ENCODE measurements around the gene RBMS1. TPM values are rescaled to one million over a fixed set of nuclear protein-coding genes. Genes with fewer than 3 reads are reported as not detected.

RBMS1 gene
- total RNA-seq, 3 donors from 2014 or later, result 47.1 to 63.4 (median 56.3) TPM

DNA sequence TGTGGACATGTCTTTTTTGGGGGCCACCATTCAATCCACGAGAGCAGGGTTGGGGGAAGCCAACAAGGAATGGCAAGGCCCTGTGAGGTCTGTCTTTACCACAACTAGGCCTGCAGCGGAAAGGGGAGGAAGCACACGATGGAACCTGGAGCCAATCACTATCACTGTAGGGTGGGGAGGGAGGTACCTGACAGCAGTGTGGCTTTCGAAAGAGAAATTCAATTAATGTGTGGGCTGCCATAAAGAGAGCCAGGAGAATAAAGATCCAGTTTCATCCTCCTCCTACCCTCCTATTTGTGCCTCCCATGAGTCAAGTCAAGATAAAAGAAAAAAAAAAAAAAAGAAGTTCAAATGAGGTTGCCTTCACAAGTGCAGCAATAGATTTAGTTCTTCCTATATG, 18.9 kb upstream of the RBMS1 start:
- Mint-ChIP-seq H3K4me3 (no peak overlapping the region), H3K27me3 (ENCODE audit: low read depth) (no peaks in the 10 kb centered on the region), H3K9me3 (no peaks in the 10 kb centered on the region), H3K36me3 (ENCODE audit: insufficient read depth) (no peaks in the 10 kb centered on the region), H3K4me1 (ENCODE audit: low read depth) (peaks cover 33% of the 10 kb centered on the region)
- ATAC-seq, result peak in 1 of 2 donors; percentile 33
- no peak for DNase-seq

DNA sequence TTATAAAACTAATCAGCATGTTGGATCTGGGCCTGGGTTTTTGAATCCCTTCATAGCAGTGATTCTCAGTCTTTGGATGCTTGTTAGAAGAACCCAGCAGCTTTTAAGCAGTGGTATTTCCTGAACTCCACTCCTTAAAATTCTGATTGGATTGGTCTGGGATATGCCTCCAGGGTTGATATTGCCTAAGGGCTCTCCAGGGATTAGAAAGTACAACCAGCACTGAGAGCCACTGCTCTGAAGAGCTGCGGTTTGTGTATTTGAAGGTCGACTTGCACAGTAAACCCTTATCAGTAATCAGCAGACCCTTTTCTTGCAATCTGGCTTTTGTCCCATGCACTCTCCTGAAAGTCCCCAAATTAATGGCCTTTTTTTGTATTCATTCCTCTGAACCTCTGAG, 17.0 kb upstream of the RBMS1 start:
- DNase-seq, result no peak
- H3K27me3 Mint-ChIP-seq (ENCODE audit: low read depth), result no peaks in the 10 kb centered on the region
- no peak overlapping the region for H3K4me3 Mint-ChIP-seq
- H3K9me3 Mint-ChIP-seq, result no peaks in the 10 kb centered on the region
- peaks cover 31% of the 10 kb centered on the region for H3K4me1 Mint-ChIP-seq (ENCODE audit: low read depth)
- H3K36me3 Mint-ChIP-seq (ENCODE audit: insufficient read depth), result no peaks in the 10 kb centered on the region
- no peak for ATAC-seq

DNA sequence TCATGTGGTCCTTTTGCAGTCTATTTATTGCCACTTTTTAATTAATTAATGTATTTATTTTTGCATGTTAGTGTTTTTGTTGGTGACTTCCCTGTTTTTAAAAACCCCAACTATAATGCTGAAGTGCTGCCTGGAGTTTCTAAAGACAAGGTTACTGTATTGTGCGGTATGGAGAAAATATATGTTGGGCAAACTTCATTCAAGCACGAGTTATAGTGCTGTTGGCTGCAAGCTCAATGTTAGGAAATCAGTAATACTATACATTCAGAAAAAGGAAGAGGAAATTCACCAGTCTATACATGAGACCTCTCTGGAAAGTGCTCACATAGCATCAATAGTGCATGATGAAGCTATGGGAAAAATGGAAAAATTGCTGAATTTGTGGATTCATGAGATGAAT, 15.4 kb upstream of the RBMS1 start:
- DNase-seq (no peak), ATAC-seq (no peak)
- no peaks in the 10 kb centered on the region for H3K36me3 Mint-ChIP-seq (ENCODE audit: insufficient read depth)
- H3K4me1 Mint-ChIP-seq (ENCODE audit: low read depth), result peaks cover 23% of the 10 kb centered on the region
- no peak overlapping the region for H3K4me3 Mint-ChIP-seq
- no peaks in the 10 kb centered on the region for H3K9me3 Mint-ChIP-seq
- no peaks in the 10 kb centered on the region for H3K27me3 Mint-ChIP-seq (ENCODE audit: low read depth)

DNA sequence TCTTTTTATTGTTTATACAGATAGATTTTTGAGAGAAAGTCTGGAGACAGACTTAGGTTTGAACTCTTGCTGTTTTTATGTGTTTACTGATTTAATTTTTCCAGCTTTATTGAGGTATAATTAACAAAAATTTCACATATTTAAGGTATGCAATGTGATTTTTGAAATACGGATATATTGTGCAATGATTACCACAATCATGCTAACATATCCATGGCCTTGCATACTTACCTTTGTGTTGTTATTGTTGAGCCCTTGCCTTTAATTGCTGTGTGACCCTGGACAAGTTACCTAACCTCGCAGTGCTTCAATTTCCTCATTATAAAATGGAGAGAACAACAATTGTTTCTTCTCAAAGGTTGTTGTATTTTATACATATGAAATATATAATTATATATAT, 13.9 kb upstream of the RBMS1 start:
- Mint-ChIP-seq H3K4me3 (no peak overlapping the region), H3K27me3 (ENCODE audit: low read depth) (no peaks in the 10 kb centered on the region), H3K36me3 (ENCODE audit: insufficient read depth) (no peaks in the 10 kb centered on the region), H3K9me3 (no peaks in the 10 kb centered on the region), H3K4me1 (ENCODE audit: low read depth) (peaks cover 18% of the 10 kb centered on the region)
- DNase-seq, result no peak
- no peak for ATAC-seq

DNA sequence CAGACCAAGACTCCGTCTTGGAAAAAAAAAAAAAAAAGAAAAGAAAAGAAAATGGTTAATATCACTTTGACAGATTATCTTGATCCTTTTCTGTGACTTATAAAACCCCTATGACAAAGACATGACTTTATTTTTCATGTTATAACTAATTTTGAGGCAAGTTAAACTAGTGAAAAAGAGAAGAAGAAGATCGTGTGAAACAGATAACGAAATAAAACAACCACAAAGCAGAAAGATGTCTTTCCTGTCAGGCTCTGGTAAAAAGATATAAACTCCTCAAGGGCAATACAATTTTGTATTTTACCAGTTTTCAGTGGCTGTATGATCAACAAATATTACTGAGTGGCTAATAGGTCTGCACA, 13.4 kb upstream of the RBMS1 start:
- H3K4me1 Mint-ChIP-seq (ENCODE audit: low read depth), result peaks cover 14% of the 10 kb centered on the region
- ATAC-seq, result peak; percentile 84 to 88

DNA sequence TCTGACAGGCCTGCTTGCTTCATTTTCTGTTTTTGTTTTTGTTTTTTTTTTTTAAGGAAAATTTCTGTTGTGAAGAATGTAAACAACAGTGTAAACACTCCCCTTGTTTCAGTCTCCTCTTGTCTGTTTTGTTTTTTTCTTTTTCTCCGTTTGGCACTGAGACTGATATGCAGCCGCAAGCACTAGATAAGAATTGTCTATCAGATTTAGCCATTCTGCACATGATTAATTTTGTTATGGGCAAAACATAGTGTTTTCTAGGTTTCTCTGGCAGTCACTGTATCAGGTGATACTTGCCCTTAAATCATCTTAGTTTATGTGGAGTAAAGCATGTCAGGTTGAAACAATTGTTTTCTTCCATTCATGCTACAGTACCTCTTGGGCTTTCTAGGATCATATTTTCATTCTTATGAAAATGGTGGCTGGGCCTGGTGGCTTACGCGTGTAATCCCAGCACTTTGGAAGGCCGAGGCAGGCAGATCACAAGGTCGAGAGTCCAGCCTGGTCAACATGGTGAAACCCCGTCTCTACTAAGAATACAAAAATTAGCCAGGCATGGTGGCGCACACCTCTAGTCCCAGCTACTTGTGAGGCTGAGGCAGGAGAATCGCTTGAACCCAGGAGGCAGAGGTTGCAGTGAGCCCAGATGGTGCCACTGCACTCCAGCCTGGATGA, 12.9 kb upstream of the RBMS1 start:
- H3K4me3 Mint-ChIP-seq, result peak overlapping the region; percentile 42
- H3K36me3 Mint-ChIP-seq (ENCODE audit: insufficient read depth), result no peaks in the 10 kb centered on the region
- no peaks in the 10 kb centered on the region for H3K9me3 Mint-ChIP-seq
- no peaks in the 10 kb centered on the region for H3K27me3 Mint-ChIP-seq (ENCODE audit: low read depth)
- DNase-seq, result no peak
- H3K4me1 Mint-ChIP-seq (ENCODE audit: low read depth), result peaks cover 14% of the 10 kb centered on the region
- no peak for ATAC-seq

More for the DNA sequence above, 13.4 kb upstream of the RBMS1 start:
- no peaks in the 10 kb centered on the region for H3K9me3 Mint-ChIP-seq
- no peaks in the 10 kb centered on the region for H3K36me3 Mint-ChIP-seq (ENCODE audit: insufficient read depth)
- DNase-seq, result no peak
- H3K4me3 Mint-ChIP-seq, result peak overlapping the region; percentile 42
- no peaks in the 10 kb centered on the region for H3K27me3 Mint-ChIP-seq (ENCODE audit: low read depth)

DNA sequence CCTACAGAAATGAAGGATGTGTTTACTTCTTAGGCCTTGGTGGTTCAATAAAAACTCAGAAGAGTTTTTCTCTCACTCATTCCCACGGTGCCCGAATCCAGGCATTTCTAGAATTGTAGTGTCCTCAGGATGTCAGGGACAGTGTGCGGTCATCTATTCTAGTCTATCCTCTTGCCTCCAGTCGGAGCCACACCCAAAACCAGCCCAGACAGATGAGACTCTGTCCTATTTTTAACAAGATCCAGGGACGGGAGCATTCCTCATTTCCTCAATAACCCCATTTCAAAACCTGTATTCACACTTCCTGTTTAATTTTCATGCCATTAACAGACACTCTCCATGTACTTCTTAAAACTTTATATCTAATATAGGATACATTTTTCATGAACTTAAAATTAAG, 11.6 kb upstream of the RBMS1 start:
- Mint-ChIP-seq H3K36me3 (ENCODE audit: insufficient read depth) (no peaks in the 10 kb centered on the region), H3K27me3 (ENCODE audit: low read depth) (no peaks in the 10 kb centered on the region), H3K4me3 (no peak overlapping the region), H3K4me1 (ENCODE audit: low read depth) (peaks cover 17% of the 10 kb centered on the region), H3K9me3 (no peaks in the 10 kb centered on the region)
- DNase-seq (no peak), ATAC-seq (no peak)

DNA sequence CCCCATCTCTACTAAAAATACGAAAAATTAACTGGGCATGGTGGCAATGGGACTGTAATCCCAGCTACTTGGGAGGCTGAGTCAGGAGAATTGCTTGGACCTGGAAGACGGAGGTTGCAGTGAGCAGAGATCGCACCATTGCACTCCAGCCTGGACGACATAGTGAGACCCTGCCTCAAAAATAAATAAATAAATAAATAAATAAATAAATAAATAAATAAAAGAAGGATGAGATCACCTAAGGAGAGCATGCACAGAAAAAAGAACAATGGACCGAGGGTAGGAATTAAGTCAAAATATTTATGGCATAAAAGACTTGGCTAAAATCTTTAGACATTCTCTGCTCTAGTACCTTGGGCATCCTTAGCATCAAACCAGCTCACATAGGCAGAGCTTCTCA, 8.9 kb upstream of the RBMS1 start:
- DNase-seq (no peak), ATAC-seq (no peak)
- Mint-ChIP-seq H3K4me3 (no peak overlapping the region), H3K27me3 (ENCODE audit: low read depth) (no peaks in the 10 kb centered on the region), H3K9me3 (no peaks in the 10 kb centered on the region), H3K4me1 (ENCODE audit: low read depth) (peaks cover 15% of the 10 kb centered on the region), H3K36me3 (ENCODE audit: insufficient read depth) (no peaks in the 10 kb centered on the region)

DNA sequence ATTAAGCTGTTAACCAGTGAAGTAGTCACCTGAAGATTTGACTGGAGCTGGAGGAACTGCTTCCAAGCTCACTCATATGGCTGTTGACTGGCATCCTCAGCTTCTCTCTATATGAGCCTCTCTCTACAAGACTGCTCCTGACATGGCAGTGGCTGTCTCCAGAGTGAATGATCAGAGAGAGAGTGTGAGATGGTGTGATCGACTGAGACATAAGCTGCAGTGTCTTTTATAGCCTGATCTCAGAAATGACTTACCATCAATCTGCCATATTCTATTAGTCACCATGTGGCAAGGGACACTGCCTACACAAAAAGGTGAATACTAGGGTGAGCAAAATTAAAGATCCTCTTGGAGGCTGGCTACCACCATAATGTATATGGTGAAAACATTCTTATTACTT, 7.8 kb upstream of the RBMS1 start:
- Mint-ChIP-seq H3K4me1 (ENCODE audit: low read depth) (peaks cover 7% of the 10 kb centered on the region), H3K9me3 (no peaks in the 10 kb centered on the region), H3K4me3 (no peak overlapping the region), H3K27me3 (ENCODE audit: low read depth) (no peaks in the 10 kb centered on the region), H3K36me3 (ENCODE audit: insufficient read depth) (no peaks in the 10 kb centered on the region)
- ATAC-seq (peak; percentile 46 to 69), DNase-seq (no peak)

DNA sequence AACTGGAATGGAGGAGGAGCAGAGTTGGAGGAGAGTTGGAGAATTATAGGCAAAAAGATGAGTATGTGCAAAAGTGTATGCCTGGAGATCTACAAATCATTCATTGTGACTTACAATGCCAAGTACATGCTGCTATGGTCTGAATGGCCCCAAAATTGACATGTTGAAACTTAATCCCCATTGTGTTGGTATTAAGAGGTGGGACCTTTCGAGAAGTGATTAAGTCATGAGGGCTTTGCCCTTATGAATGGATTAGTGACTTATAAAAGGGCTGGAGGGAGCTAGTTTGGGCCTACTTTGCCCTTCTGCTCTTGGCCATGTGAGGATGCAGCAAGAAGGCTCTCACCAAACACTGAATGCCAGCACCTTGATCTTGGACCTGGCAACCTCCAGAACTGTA, 6.3 kb upstream of the RBMS1 start:
- DNase-seq (no peak), ATAC-seq (no peak)
- H3K9me3 Mint-ChIP-seq, result no peaks in the 10 kb centered on the region
- no peaks in the 10 kb centered on the region for H3K36me3 Mint-ChIP-seq (ENCODE audit: insufficient read depth)
- H3K4me1 Mint-ChIP-seq (ENCODE audit: low read depth), result peaks cover 13% of the 10 kb centered on the region
- H3K4me3 Mint-ChIP-seq, result no peak overlapping the region
- H3K27me3 Mint-ChIP-seq (ENCODE audit: low read depth), result no peaks in the 10 kb centered on the region

DNA sequence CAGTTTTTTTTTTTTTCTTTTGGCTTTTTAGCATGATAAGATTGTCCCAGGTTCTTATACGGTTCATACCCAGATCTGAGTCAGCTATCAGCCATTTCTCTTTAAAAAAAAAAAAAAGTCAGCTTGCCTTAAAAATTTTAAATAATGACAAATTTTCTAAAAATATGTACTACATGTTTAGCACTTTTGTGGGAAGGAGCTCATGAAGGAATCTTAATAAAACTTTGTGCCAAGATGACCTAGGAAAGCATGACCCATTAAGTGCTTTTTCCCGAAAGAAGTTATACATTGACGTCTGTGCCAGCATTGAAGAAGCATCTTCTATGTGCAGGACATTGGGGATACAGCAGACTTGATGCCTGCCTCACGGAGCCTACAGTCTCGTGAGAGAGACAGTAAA, 4.5 kb upstream of the RBMS1 start:
- Mint-ChIP-seq H3K9me3 (no peaks in the 10 kb centered on the region), H3K36me3 (ENCODE audit: insufficient read depth) (no peaks in the 10 kb centered on the region), H3K27me3 (ENCODE audit: low read depth) (no peaks in the 10 kb centered on the region), H3K4me1 (ENCODE audit: low read depth) (peaks cover 15% of the 10 kb centered on the region), H3K4me3 (no peak overlapping the region)
- no peak for DNase-seq
- no peak for ATAC-seq

DNA sequence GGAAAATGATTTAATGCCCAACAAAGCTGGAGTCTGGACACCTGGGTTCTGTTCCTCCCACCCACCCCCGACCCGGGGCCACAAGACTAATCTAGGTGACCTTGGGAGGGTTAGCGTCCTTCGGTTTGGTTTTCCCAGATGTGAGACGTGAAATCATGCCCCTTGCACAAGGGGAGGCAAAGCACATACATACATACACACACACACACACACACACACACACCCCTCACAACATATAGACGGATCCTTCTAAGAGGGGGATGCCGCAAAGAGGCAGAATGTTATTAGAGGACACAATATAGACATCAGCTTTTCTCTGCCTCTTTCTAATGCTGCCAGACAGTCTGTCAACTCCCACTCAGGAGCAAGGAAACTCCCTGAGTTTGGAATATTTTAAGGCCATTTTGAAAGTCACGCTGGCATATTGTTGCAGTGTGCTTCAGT, 616 bp upstream of the RBMS1 start:
- Mint-ChIP-seq H3K4me3 (peak overlapping the region; percentile 86), H3K9me3 (no peaks in the 10 kb centered on the region), H3K36me3 (ENCODE audit: insufficient read depth) (no peaks in the 10 kb centered on the region), H3K27me3 (ENCODE audit: low read depth) (peaks cover 1% of the 10 kb centered on the region), H3K4me1 (ENCODE audit: low read depth) (peaks cover 38% of the 10 kb centered on the region)
- no peak for ATAC-seq
- no peak for DNase-seq

DNA sequence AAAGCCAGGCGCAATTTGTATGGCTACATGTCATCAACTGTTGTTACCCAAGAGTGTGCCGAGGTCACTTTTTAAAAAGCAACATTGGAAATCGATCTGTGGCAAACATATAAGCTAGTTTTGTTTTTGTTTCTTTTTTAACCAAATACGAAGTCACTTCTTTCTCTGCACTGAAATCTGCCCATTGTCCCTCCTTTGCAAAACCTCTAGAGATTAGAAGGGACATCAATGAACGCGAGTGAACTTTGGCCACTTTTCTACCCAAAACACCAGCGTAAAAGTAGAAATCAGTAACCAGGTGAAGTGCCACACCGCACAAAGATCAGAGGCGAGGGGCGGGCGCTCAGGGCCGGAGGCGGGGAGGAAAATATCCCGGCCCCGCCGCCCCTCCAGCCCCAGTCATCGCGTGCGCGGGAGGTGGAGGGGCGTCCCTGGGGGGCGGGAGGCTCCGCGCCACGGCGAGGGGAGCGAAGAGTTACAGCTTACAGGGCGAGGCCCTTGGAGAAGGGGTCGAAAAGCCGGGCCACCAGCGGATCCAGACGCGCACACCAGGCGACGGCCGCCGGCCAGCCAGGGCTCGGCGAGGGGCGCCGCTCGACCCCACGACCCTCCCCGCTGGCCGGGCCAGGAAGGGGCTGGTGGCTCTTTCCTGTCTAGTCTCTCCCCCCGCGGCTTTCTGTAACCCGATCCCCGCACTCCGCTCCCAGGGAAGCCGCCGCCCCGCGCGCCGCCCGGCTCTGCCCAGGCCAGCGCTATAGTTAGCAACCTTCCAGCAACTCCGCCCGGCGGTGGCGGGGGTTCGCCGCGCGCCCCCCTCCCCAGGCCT, 993 bp downstream of the RBMS1 start:
- DNase-seq, result peak; percentile 51
- ATAC-seq, result peak; percentile 56 to 69
- Mint-ChIP-seq H3K4me1 (ENCODE audit: low read depth) (peaks cover 51% of the 10 kb centered on the region), H3K4me3 (peak overlapping the region; percentile 94), H3K36me3 (ENCODE audit: insufficient read depth) (no peaks in the 10 kb centered on the region), H3K9me3 (no peaks in the 10 kb centered on the region), H3K27me3 (ENCODE audit: low read depth) (peaks cover 1% of the 10 kb centered on the region)

DNA sequence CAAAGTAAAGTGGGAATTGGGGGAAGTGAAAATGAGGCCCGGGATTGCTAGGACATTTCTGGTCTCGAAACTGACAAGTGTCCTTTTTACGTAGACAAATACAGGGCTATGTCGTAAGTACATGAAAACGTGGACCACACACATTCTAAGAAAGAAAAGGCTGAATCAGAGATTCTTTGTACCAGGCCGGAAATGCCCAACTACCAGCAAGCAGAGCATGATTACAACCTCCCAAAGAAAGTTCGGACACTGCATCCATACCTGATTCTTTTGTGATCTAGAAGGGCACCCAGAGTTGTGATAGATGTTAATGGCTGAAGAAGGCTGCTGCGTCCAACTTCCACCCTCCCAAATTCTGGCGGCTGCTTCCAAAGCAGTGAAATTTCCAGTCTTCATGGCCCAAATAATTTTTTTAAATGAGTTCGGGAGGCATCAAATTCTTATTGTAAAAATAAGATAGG, 1.7 kb downstream of the RBMS1 start:
- Mint-ChIP-seq H3K4me3 (peak overlapping the region; percentile 94), H3K36me3 (ENCODE audit: insufficient read depth) (no peaks in the 10 kb centered on the region), H3K4me1 (ENCODE audit: low read depth) (peaks cover 57% of the 10 kb centered on the region), H3K9me3 (no peaks in the 10 kb centered on the region), H3K27me3 (ENCODE audit: low read depth) (peaks cover 1% of the 10 kb centered on the region)
- DNase-seq (no peak), ATAC-seq (no peak)
